Liver (tissue), 9 donors: ENCODE measurements around the gene HOXC10. TPM values are rescaled to one million over a fixed set of nuclear protein-coding genes. Genes with fewer than 3 reads are reported as not detected.

Experiments used
- DNase-seq: peaks from one replicate; pipeline ENCODE4 v3.0.0-alpha.2; 2017; ENCODE audit warnings: low spot score
- H3K27ac ChIP-seq, 2 donors: one replicate each; pipeline ENCODE4 v1.7.0; 2013; ENCODE audit warnings: inconsistent platforms in 2 of 2, low read length in 2 of 2, control low read depth in 1 of 2, low read depth in 1 of 2, mild to moderate bottlenecking in 1 of 2
- H3K27me3 ChIP-seq, 4 donors: one replicate each; pipeline versions ENCODE4 v1.6.1 to v1.7.0; 2013; ENCODE audit warnings: low read length in 3 of 4, inconsistent platforms in 1 of 4, mild to moderate bottlenecking in 1 of 4, moderate library complexity in 1 of 4; ENCODE audit not compliant: control insufficient read depth in 4 of 4, insufficient read depth in 4 of 4
- H3K36me3 ChIP-seq, 4 donors: one replicate each; pipeline versions ENCODE4 v1.6.1 to v1.7.0; 2013; ENCODE audit warnings: low read length in 3 of 4, mild to moderate bottlenecking in 3 of 4, low read depth in 1 of 4, moderate library complexity in 1 of 4; ENCODE audit not compliant: control insufficient read depth in 4 of 4, insufficient read depth in 3 of 4
- H3K4me1 ChIP-seq, 4 donors: one replicate each; pipeline versions ENCODE4 v1.6.1 to v1.7.0; 2013; ENCODE audit warnings: low read length in 3 of 4, mild to moderate bottlenecking in 3 of 4, moderate library complexity in 1 of 4; ENCODE audit not compliant: control insufficient read depth in 4 of 4, insufficient read depth in 4 of 4
- H3K4me3 ChIP-seq, 3 donors: one replicate each; pipeline versions ENCODE4 v1.6.1 to v1.7.0; 2013; ENCODE audit warnings: low read length in 3 of 3, control low read depth in 1 of 3, low read depth in 1 of 3, mild to moderate bottlenecking in 1 of 3
- H3K9ac ChIP-seq, 2 donors: one replicate each; pipeline ENCODE4 v1.7.0; 2013; ENCODE audit warnings: low read length in 2 of 2, mild to moderate bottlenecking in 2 of 2, moderate library complexity in 2 of 2, control low read depth in 1 of 2, low read depth in 1 of 2
- H3K9me3 ChIP-seq, 4 donors: one replicate each; pipeline versions ENCODE4 v1.6.1 to v1.7.0; 2013; ENCODE audit warnings: low read length in 3 of 4; ENCODE audit not compliant: control insufficient read depth in 4 of 4
- ATF3 ChIP-seq: IDR thresholded peaks from 2 replicates; pipeline ENCODE4 v1.6.1; 2016; ENCODE audit warnings: antibody characterized with exemption
- EGR1 ChIP-seq, 2 donors: IDR thresholded peaks; 2 replicates each; pipeline ENCODE4 v1.6.1; 2016 to 2018; ENCODE audit warnings: antibody characterized with exemption in 2 of 2, low read depth in 2 of 2
- FOXA1 ChIP-seq: IDR thresholded peaks from 2 replicates; pipeline ENCODE4 v1.6.1; 2016; ENCODE audit warnings: antibody characterized with exemption
- FOXA2 ChIP-seq: IDR thresholded peaks from 2 replicates; pipeline ENCODE4 v1.6.1; 2016; ENCODE audit warnings: antibody characterized with exemption
- HNF4A ChIP-seq, 2 donors: conservative IDR thresholded peaks; 2 replicates each; pipeline ENCODE4 v1.6.1; 2016; ENCODE audit warnings: antibody characterized with exemption in 2 of 2, mild to moderate bottlenecking in 2 of 2
- HNF4G ChIP-seq: IDR thresholded peaks from 2 replicates; pipeline ENCODE4 v1.6.1; 2016; ENCODE audit warnings: antibody characterized with exemption
- JUND ChIP-seq, 2 donors: IDR thresholded peaks; 2 replicates each; pipeline ENCODE4 v1.6.1; 2016; ENCODE audit warnings: antibody characterized with exemption in 2 of 2
- MAX ChIP-seq: IDR thresholded peaks from 2 replicates; pipeline ENCODE4 v1.6.1; 2016; ENCODE audit warnings: antibody characterized with exemption
- NR2F2 ChIP-seq: IDR thresholded peaks from 2 replicates; pipeline ENCODE4 v1.6.1; 2016; ENCODE audit warnings: antibody characterized with exemption
- RAD21 ChIP-seq, 2 donors: IDR thresholded peaks; 2 replicates each; pipeline ENCODE4 v1.6.1; 2016; ENCODE audit warnings: antibody characterized with exemption in 2 of 2, mild to moderate bottlenecking in 2 of 2
- REST ChIP-seq: IDR thresholded peaks from 2 replicates; pipeline ENCODE4 v1.6.1; 2016; ENCODE audit warnings: antibody characterized with exemption, mild to moderate bottlenecking
- RXRA ChIP-seq, 2 donors: IDR thresholded peaks; 2 replicates each; pipeline ENCODE4 v1.6.1; 2017 to 2018; ENCODE audit warnings: antibody characterized with exemption in 2 of 2, mild to moderate bottlenecking in 1 of 2
- SP1 ChIP-seq: IDR thresholded peaks from 2 replicates; pipeline ENCODE4 v1.6.1; 2018; ENCODE audit warnings: antibody characterized with exemption, mild to moderate bottlenecking
- YY1 ChIP-seq: IDR thresholded peaks from 2 replicates; pipeline ENCODE4 v1.6.1; 2016; ENCODE audit warnings: antibody characterized with exemption, mild to moderate bottlenecking
- whole genome bisulfite sequencing: extraction: QIAGEN DNeasy Blood & Tissue Kit; methylation state at CpG from one replicate; pipeline ENCODE4 v1.1.7; 2013; 5-methylcytosine and 5-hydroxymethylcytosine counted together
- polyA plus RNA-seq, 2 donors: library from polyadenylated mRNA; stranded (reverse) in 1 of 2; unstranded in 1 of 2; fragments of 200-250 nt in 1 of 2; fragments of >200 nt in 1 of 2; fragmentation: Nextera tagmentation in 1 of 2; extraction: Ambion mirVana in 1 of 2; gene quantifications; one replicate each; pipeline versions ENCODE4 v1.2.1 to v1.2.3, GENCODE V29; 2013 to 2015
- total RNA-seq, 2 donors: library from RNA; depleted of rRNA; stranded (reverse); fragments of >200 nt; gene quantifications; one replicate each; pipeline ENCODE4 v1.2.3, GENCODE V29; 2014
- TF ChIP-seq, protein P1 (sequence below): fragments of 150-350 bp; IDR thresholded peaks from 2 replicates; pipeline ENCODE4 v1.5.1; 2017; ENCODE audit warnings: improper control_type of control experiment, low read depth, low read length; ENCODE audit not compliant: missing input control
- donor health status: healthy.
- donor health status: healthy.
- donor health status: healthy.
- donor health status: healthy.
- donor health status: healthy.

HOXC10 gene
- total and polyA plus RNA-seq, 4 donors, result not detected

- DNase-seq, result no peak
- Histone ChIP-seq H3K36me3 (no peaks in the 10 kb centered on the region), H3K27me3 (peaks cover 10 to 37% (median 27%) of the 10 kb centered on the region in 4 donors), H3K9ac (no peak overlapping the region), H3K4me1 (peaks cover 0 to 12% (median 4%) of the 10 kb centered on the region in 4 donors), H3K27ac (no peak overlapping the region), H3K4me3 (no peak overlapping the region), H3K9me3 (no peaks in the 10 kb centered on the region)
- WGBS, result 11% methylated on average over 22 of the region's 22 CpGs
- TF ChIP-seq FOXA1 (no peak), NR2F2 (no peak), ATF3 (no peak), RXRA (IDR thresholded peaks at IDR 0.05) (no peak), RAD21 (IDR thresholded peaks at IDR 0.05) (no peak)
These were observed 41.9 kb downstream of the HOXC10 start for GRCh38 chr12:54026640-54027441.

DNA sequence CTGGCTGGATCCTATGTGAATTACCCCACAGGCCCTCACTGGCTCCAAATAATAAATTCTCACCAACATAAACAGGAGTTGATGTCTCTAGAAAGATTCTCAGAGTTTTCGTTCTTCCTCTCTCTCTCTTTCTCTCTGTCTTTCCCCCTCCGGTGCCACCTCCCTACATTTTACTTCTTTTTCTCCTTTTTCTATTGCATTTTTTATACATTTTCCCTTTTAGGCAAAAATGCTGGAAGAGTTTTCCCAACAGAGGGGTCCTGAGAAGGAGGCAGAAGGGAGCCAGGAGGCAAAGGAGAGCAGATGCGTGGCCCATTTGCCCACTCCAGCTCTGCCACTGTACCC is 42.5 kb downstream of the HOXC10 start:
- Histone ChIP-seq H3K27ac (no peak overlapping the region), H3K9me3 (no peaks in the 10 kb centered on the region), H3K9ac (no peak overlapping the region), H3K27me3 (peaks cover 10 to 42% (median 30%) of the 10 kb centered on the region in 4 donors), H3K4me3 (no peak overlapping the region), H3K36me3 (no peaks in the 10 kb centered on the region), H3K4me1 (peaks cover 0 to 12% (median 4%) of the 10 kb centered on the region in 4 donors)
- WGBS, result 38% methylated on average over 3 of the region's 3 CpGs
- TF ChIP-seq RAD21 (IDR thresholded peaks at IDR 0.05) (no peak), FOXA2 (no peak), MAX (no peak), ATF3 (no peak), EGR1 (IDR thresholded peaks at IDR 0.05; ENCODE audit: low read depth in 2 of 2) (no peak), NR2F2 (no peak), FOXA1 (no peak), HNF4A (conservative IDR thresholded peaks at IDR 0.05) (no peak)
- TF ChIP-seq, protein P1, sequence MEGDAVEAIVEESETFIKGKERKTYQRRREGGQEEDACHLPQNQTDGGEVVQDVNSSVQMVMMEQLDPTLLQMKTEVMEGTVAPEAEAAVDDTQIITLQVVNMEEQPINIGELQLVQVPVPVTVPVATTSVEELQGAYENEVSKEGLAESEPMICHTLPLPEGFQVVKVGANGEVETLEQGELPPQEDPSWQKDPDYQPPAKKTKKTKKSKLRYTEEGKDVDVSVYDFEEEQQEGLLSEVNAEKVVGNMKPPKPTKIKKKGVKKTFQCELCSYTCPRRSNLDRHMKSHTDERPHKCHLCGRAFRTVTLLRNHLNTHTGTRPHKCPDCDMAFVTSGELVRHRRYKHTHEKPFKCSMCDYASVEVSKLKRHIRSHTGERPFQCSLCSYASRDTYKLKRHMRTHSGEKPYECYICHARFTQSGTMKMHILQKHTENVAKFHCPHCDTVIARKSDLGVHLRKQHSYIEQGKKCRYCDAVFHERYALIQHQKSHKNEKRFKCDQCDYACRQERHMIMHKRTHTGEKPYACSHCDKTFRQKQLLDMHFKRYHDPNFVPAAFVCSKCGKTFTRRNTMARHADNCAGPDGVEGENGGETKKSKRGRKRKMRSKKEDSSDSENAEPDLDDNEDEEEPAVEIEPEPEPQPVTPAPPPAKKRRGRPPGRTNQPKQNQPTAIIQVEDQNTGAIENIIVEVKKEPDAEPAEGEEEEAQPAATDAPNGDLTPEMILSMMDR, result no peak
- no peak for DNase-seq

- Histone ChIP-seq H3K9me3 (peaks cover 0 to 3% (median 0%) of the 10 kb centered on the region in 4 donors), H3K9ac (no peak within 1 kb of the TSS), H3K4me1 (peaks cover 0 to 15% (median 4%) of the 10 kb centered on the region in 4 donors), H3K27me3 (peaks cover 13 to 46% (median 31%) of the 10 kb centered on the region in 4 donors), H3K27ac (no peak within 1 kb of the TSS), H3K4me3 (no peak within 1 kb of the TSS), H3K36me3 (no peaks in the 10 kb centered on the region)
- WGBS, result 6% methylated on average over 36 of the region's 36 CpGs
- no peak for DNase-seq
- TF ChIP-seq REST (no peak), YY1 (no peak), FOXA2 (no peak), RXRA (IDR thresholded peaks at IDR 0.05) (no peak), JUND (IDR thresholded peaks at IDR 0.05) (no peak), SP1 (no peak), HNF4G (no peak), ATF3 (no peak)
- TF ChIP-seq, protein P1, result no peak
These were observed 43.6 kb downstream of the HOXC10 start, which contains the start of gene HOXC6 for GRCh38 chr12:54028314-54029201. Gene HOXC6 (plus strand): TSS chr12:54028440. CDS start chr12:54028522, 82 bp downstream.
